ENCODE data around the gene CD99.

CD99 gene

DNA sequence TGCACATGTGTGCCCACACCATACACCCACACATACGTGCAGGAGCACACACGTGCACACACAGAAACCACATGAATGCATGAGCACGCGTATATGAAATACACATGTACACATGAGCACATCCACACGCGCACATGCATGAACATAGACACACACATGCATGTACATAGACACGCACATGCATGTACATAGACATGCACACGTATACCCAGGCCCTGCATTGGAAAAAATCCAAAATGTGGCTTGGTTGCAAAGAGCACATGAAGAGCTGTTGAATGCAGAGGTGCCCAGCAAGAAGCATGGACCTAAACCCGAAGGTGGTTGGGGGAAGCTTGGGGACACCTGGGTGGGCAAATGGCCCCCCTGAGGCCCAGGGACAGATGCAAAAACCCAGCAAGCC, 18.5 kb downstream of the CD99 start:
- Histone ChIP-seq H3K14ac (ENCODE audit: low read length in 2 of 2) (no peak overlapping the region), H4K8ac (ENCODE audit: low read length) (no peak overlapping the region), H3K4ac (ENCODE audit: low read depth in 1 of 2, low read length in 2 of 2) (peak overlapping the region in 1 of 2 experiments; percentile 10), H2BK5ac (ENCODE audit: low read depth, low read length, poor library complexity, severe bottlenecking) (no peak overlapping the region), H3K23ac (ENCODE audit: low read length in 2 of 2) (no peak overlapping the region), H2BK15ac (ENCODE audit: low read depth, poor library complexity, severe bottlenecking) (no peak overlapping the region), H3K18ac (ENCODE audit: low read depth in 1 of 2, low read length in 2 of 2) (peak overlapping the region; percentile 1 to 43), H3K9me3 (ENCODE audit: control insufficient read depth, low read length) (no peaks in the 10 kb centered on the region), H2BK120ac (ENCODE audit: low read depth, low read length) (no peak overlapping the region), H3K9ac (ENCODE audit: low read length) (peak overlapping the region; percentile 92), H3K4me3 (ENCODE audit: insufficient read depth in 1 of 2, low read depth in 1 of 2, low read length in 2 of 2) (peak overlapping the region in 1 of 2 experiments; percentile 63), H3K4me2 (ENCODE audit: low read length, poor library complexity, severe bottlenecking) (no peak overlapping the region), H3K4me1 (ENCODE audit: control insufficient read depth, insufficient read depth, low read depth, low read length) (peaks cover 41% of the 10 kb centered on the region), H3K36me3 (ENCODE audit: control insufficient read depth in 1 of 2, insufficient read depth in 2 of 2, low read depth in 1 of 2, low read length in 2 of 2) (peaks cover 18 to 57% of the 10 kb centered on the region in 2 experiments), H2AK5ac (ENCODE audit: low read length, severe bottlenecking) (no peak overlapping the region), H3K27ac (ENCODE audit: low read length, poor library complexity, severe bottlenecking) (no peak overlapping the region), H4K91ac (ENCODE audit: low read length) (no peak overlapping the region), H3K79me1 (replicated peaks; ENCODE audit: low read length, poor library complexity, severe bottlenecking) (peaks cover 8% of the 10 kb centered on the region), H3K27me3 (ENCODE audit: control insufficient read depth in 1 of 2, insufficient read depth in 1 of 2, low read length in 2 of 2) (no peaks in the 10 kb centered on the region), H2AFZ (ENCODE audit: low read depth, low read length) (no peak overlapping the region), H2BK12ac (ENCODE audit: low read length in 2 of 2) (no peak overlapping the region)
- WGBS, result 86% methylated on average over 9 of the region's 9 CpGs
- DNase-seq, result no peak

DNA sequence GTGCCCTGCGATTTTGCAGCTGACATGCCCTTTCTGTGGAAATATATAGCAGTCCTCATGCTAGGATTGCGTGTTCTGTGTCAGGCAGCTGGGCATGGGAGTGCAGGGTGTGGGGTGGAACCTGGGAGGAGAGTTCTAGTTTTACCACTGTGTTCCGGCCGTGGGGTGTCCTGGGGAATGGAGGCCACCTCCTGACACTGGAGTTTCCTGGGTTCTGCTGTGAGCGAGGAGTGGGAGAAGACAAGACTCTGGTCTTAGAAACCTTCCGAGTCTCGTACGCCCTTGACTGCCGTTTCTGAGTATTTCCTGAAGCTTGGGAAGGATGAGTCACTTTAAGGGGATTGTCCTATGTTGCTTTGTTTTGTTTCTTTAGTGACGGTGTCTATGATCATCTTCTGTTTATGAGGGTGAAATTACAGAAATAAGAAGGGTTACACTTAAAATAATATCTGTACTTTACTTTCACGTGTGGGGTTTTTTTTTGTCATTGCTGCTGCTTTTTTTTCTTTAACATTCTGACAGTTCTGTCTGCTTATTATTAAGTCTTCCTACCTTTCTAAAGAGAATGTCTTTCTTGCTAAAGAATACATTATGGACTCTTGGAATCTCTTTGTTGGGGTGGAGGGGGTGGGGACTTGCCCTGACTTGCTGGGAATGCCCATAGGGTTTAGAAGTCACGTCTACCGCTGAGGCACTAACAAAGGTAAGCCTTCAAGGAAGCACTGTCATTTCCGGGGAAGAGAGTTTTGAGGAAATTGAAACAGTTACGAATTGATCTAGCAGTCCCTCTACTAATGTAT, 19.1 kb downstream of the CD99 start:
- no peak overlapping the region for H2AFZ ChIP-seq (ENCODE audit: low read depth, low read length)
- WGBS, result 14% methylated on average over 12 of the region's 15 CpGs
- H3K14ac ChIP-seq (ENCODE audit: low read length in 2 of 2), result peak overlapping the region in 1 of 2 experiments; percentile 74
- H2AK5ac ChIP-seq (ENCODE audit: low read length, severe bottlenecking), result no peak overlapping the region
- H2BK120ac ChIP-seq (ENCODE audit: low read depth, low read length), result peak overlapping the region; percentile 4
- H3K9ac ChIP-seq (ENCODE audit: low read length), result peak overlapping the region; percentile 92
- H3K27me3 ChIP-seq (ENCODE audit: control insufficient read depth in 1 of 2, insufficient read depth in 1 of 2, low read length in 2 of 2), result no peaks in the 10 kb centered on the region
- H2BK5ac ChIP-seq (ENCODE audit: low read depth, low read length, poor library complexity, severe bottlenecking), result no peak overlapping the region
- no peaks in the 10 kb centered on the region for H3K9me3 ChIP-seq (ENCODE audit: control insufficient read depth, low read length)
- H3K36me3 ChIP-seq (ENCODE audit: control insufficient read depth in 1 of 2, insufficient read depth in 2 of 2, low read depth in 1 of 2, low read length in 2 of 2), result peaks cover 20 to 59% of the 10 kb centered on the region in 2 experiments
- H3K27ac ChIP-seq (ENCODE audit: low read length, poor library complexity, severe bottlenecking), result peak overlapping the region; percentile 64
- H3K4me3 ChIP-seq (ENCODE audit: insufficient read depth in 1 of 2, low read depth in 1 of 2, low read length in 2 of 2), result peak overlapping the region; percentile 29 to 63
- peak overlapping the region; percentile 1 to 43 for H3K18ac ChIP-seq (ENCODE audit: low read depth in 1 of 2, low read length in 2 of 2)
- H4K8ac ChIP-seq (ENCODE audit: low read length), result no peak overlapping the region
- peak overlapping the region in 1 of 2 experiments; percentile 10 for H3K4ac ChIP-seq (ENCODE audit: low read depth in 1 of 2, low read length in 2 of 2)
- DNase-seq, result peak; percentile 98
- no peak overlapping the region for H2BK12ac ChIP-seq (ENCODE audit: low read length in 2 of 2)
- H3K23ac ChIP-seq (ENCODE audit: low read length in 2 of 2), result no peak overlapping the region
- no peak overlapping the region for H4K91ac ChIP-seq (ENCODE audit: low read length)
- peaks cover 14% of the 10 kb centered on the region for H3K79me1 ChIP-seq (replicated peaks; ENCODE audit: low read length, poor library complexity, severe bottlenecking)
- no peak overlapping the region for H2BK15ac ChIP-seq (ENCODE audit: low read depth, poor library complexity, severe bottlenecking)
- H3K4me2 ChIP-seq (ENCODE audit: low read length, poor library complexity, severe bottlenecking), result peak overlapping the region; percentile 51
- H3K4me1 ChIP-seq (ENCODE audit: control insufficient read depth, insufficient read depth, low read depth, low read length), result peaks cover 40% of the 10 kb centered on the region

DNA sequence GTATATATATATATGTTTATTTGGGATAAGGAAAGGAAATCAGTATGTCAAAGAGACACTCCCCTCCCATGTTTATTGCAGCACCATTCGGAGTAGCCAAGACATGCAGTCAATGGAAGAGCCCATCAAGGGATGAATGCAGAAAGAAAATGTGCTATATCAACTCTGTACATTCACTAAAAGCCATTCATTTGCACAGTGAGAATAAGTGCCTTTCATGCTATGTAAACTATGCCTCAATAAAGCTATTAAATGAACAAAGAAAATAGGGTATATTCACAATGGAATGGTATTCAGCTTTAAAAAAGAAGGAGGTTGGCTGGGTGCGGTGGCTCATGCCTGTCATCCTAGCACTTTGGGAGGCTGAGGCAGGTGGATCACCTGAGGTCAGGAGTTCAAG, 20.3 kb downstream of the CD99 start:
- peaks cover 39% of the 10 kb centered on the region for H3K4me1 ChIP-seq (ENCODE audit: control insufficient read depth, insufficient read depth, low read depth, low read length)
- H2AFZ ChIP-seq (ENCODE audit: low read depth, low read length), result no peak overlapping the region
- no peaks in the 10 kb centered on the region for H3K9me3 ChIP-seq (ENCODE audit: control insufficient read depth, low read length)
- H3K4me2 ChIP-seq (ENCODE audit: low read length, poor library complexity, severe bottlenecking), result no peak overlapping the region
- peaks cover 26 to 63% of the 10 kb centered on the region in 2 experiments for H3K36me3 ChIP-seq (ENCODE audit: control insufficient read depth in 1 of 2, insufficient read depth in 2 of 2, low read depth in 1 of 2, low read length in 2 of 2)
- no peak overlapping the region for H4K8ac ChIP-seq (ENCODE audit: low read length)
- H2BK120ac ChIP-seq (ENCODE audit: low read depth, low read length), result no peak overlapping the region
- no peak overlapping the region for H3K23ac ChIP-seq (ENCODE audit: low read length in 2 of 2)
- no peak overlapping the region for H3K27ac ChIP-seq (ENCODE audit: low read length, poor library complexity, severe bottlenecking)
- no peak overlapping the region for H2AK5ac ChIP-seq (ENCODE audit: low read length, severe bottlenecking)
- WGBS, result 96% methylated on average over 1 of the region's 2 CpGs
- H2BK15ac ChIP-seq (ENCODE audit: low read depth, poor library complexity, severe bottlenecking), result no peak overlapping the region
- peaks cover 23% of the 10 kb centered on the region for H3K79me1 ChIP-seq (replicated peaks; ENCODE audit: low read length, poor library complexity, severe bottlenecking)
- no peak overlapping the region for H3K18ac ChIP-seq (ENCODE audit: low read depth in 1 of 2, low read length in 2 of 2)
- H2BK5ac ChIP-seq (ENCODE audit: low read depth, low read length, poor library complexity, severe bottlenecking), result no peak overlapping the region
- H3K4me3 ChIP-seq (ENCODE audit: insufficient read depth in 1 of 2, low read depth in 1 of 2, low read length in 2 of 2), result no peak overlapping the region
- H4K91ac ChIP-seq (ENCODE audit: low read length), result no peak overlapping the region
- H3K4ac ChIP-seq (ENCODE audit: low read depth in 1 of 2, low read length in 2 of 2), result no peak overlapping the region
- H2BK12ac ChIP-seq (ENCODE audit: low read length in 2 of 2), result no peak overlapping the region
- H3K14ac ChIP-seq (ENCODE audit: low read length in 2 of 2), result no peak overlapping the region
- DNase-seq, result no peak
- H3K9ac ChIP-seq (ENCODE audit: low read length), result peak overlapping the region; percentile 92
- H3K27me3 ChIP-seq (ENCODE audit: control insufficient read depth in 1 of 2, insufficient read depth in 1 of 2, low read length in 2 of 2), result no peaks in the 10 kb centered on the region

DNA sequence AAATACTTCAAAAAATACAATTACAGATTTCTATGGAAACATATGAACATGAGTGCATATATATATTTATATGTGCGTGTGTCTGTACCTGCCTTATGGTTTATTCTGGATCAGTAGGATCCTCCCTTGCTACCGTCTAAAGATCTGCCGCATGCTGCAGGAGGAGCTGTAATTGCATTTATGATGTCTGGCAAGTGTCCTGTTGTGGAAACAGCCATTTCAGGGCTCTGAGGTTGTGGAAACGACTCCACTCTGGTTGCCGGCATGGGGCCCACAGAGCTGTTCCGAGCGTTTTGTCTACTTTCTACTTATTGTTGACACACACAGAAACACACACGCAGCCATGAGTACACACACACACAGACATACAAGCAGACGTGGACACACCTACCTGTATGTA, 21.3 kb downstream of the CD99 start:
- Histone ChIP-seq H3K4me3 (ENCODE audit: insufficient read depth in 1 of 2, low read depth in 1 of 2, low read length in 2 of 2) (no peak overlapping the region), H3K4ac (ENCODE audit: low read depth in 1 of 2, low read length in 2 of 2) (no peak overlapping the region), H3K27ac (ENCODE audit: low read length, poor library complexity, severe bottlenecking) (no peak overlapping the region), H3K27me3 (ENCODE audit: control insufficient read depth in 1 of 2, insufficient read depth in 1 of 2, low read length in 2 of 2) (no peaks in the 10 kb centered on the region), H2BK12ac (ENCODE audit: low read length in 2 of 2) (no peak overlapping the region), H3K4me1 (ENCODE audit: control insufficient read depth, insufficient read depth, low read depth, low read length) (peaks cover 34% of the 10 kb centered on the region), H3K9ac (ENCODE audit: low read length) (no peak overlapping the region), H2AK5ac (ENCODE audit: low read length, severe bottlenecking) (no peak overlapping the region), H2BK5ac (ENCODE audit: low read depth, low read length, poor library complexity, severe bottlenecking) (no peak overlapping the region), H2BK15ac (ENCODE audit: low read depth, poor library complexity, severe bottlenecking) (no peak overlapping the region), H2BK120ac (ENCODE audit: low read depth, low read length) (no peak overlapping the region), H3K18ac (ENCODE audit: low read depth in 1 of 2, low read length in 2 of 2) (no peak overlapping the region), H4K91ac (ENCODE audit: low read length) (no peak overlapping the region), H3K4me2 (ENCODE audit: low read length, poor library complexity, severe bottlenecking) (no peak overlapping the region), H3K9me3 (ENCODE audit: control insufficient read depth, low read length) (no peaks in the 10 kb centered on the region), H3K79me1 (replicated peaks; ENCODE audit: low read length, poor library complexity, severe bottlenecking) (peaks cover 26% of the 10 kb centered on the region), H3K14ac (ENCODE audit: low read length in 2 of 2) (peak overlapping the region in 1 of 2 experiments; percentile 26), H4K8ac (ENCODE audit: low read length) (no peak overlapping the region), H2AFZ (ENCODE audit: low read depth, low read length) (no peak overlapping the region), H3K23ac (ENCODE audit: low read length in 2 of 2) (peak overlapping the region in 1 of 2 experiments; percentile 54), H3K36me3 (ENCODE audit: control insufficient read depth in 1 of 2, insufficient read depth in 2 of 2, low read depth in 1 of 2, low read length in 2 of 2) (peaks cover 29 to 72% of the 10 kb centered on the region in 2 experiments)
- no peak for DNase-seq
- 84% methylated on average over 9 of the region's 9 CpGs for WGBS
